COLO668 (cell line): ENCODE data around the gene ABCB1.
"Not testable (repeated sequence)": the region's sequence is repeated elsewhere in the genome, so short reads cannot be mapped to it uniquely, and the experiment has no call there.

Source experiments
- DNase-seq: peaks from one replicate; lab custom pipeline; 2025; ENCODE audit not compliant: unreplicated experiment; lab: John Stamatoyannopoulos, UW

ABCB1 gene

DNA sequence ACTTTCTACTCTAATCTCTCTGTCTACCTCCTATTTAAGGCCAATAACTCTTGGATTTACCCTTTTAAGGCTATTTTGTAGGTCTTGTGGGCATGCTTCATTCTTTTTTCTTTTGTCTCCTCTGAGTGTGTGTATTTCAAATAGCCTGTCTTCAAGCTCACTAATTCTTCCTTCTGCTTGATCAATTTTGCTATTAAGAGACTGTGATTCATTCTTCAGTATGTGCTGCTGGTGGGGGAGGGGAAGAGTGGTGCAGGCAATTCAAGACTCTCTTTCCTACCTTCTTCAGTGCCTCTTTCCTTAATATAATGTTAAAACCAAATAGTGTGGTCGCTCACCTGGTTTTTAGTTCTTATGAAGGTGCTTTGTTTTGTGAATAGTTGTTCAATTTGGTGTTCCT is 20.0 kb downstream of the ABCB1 start:
- no peak for DNase-seq

DNA sequence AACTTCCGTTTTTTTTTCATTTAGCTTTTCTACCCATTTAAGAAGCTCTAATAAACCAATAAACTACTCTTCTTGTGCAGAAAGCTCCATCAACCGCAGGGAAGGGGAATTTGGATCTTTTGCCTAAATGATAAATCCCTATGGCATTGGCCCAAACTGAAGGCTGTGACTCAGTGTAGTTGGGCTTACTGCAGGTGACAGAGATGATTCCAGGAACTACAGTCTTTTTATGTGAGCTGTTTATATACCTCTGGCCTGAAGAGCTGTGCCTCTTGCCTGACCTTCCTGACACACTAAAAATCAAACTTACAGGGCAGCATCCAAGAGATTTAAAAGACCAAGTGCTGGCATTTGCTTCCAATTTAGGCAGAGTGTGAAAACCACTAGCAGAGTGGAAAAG is 25.2 kb downstream of the ABCB1 start:
- DNase-seq: no peak

DNA sequence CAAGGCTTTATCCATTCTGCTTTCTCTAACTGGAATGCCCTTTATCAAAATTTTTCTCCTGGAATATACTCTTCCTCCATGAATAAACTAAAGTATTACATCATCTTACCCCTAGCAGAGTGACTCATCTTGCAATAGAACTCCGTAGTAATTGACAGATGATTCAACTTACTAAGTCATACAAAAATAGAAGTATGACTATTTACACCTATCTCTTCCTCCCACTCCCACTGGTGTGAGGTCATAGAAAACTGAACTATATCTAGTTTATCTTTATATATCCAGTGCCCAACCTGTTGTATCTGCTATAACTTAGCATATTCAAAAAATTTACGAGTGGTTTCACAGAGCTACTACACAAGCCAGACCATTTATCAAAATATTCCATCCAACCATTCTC is 26.1 kb downstream of the ABCB1 start:
- no peak for DNase-seq

DNA sequence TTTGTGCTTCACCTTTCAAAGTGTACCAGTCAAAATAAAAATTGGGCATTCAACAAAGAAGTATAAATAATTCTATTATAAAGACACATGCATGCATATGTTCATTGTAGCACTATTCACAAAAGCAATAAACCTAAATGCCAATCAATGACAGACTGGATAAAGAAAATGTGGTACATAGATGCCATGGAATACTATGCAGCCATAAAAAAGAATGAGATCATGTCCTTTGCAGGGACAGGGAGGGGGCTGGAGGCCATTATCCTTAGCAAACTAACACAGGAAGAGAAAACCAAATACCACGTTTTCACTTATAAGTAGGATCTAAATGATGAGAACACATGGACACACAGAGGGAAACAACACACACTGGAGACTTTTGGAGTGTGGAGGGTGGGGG is 28.2 kb downstream of the ABCB1 start:
- DNase-seq: not testable (repeated sequence)

GRCh38 chr7:87570178-87570577 is 30.5 kb downstream of the ABCB1 start:
- no peak for DNase-seq

GRCh38 chr7:87567052-87567451 is 33.6 kb downstream of the ABCB1 start:
- no peak for DNase-seq

DNA sequence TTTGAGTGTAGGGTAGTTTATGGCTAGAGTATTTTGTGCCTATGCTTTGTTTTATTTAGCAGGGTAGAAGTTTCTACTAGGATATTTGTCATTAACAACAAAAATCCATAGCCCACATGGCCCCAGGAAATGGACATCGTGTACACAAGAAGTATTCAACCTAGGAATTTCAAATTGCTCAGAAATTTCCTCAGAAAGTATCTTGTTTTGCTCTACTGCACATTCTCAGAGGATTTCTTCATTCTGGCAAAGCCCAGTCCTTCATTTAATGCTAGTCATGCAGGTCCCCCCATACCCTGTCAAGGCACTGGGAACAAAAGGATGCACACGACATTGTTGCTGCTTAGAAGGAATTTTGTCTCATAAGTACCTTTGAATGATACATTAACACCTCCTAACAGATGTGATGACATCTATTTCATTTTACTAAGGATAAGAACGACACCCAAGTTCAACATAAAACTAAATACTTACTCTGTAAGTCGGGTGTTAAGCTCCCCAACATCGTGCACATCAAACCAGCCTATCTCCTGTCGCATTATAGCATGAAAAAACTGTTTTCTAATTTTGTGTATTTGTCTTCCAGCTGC is 34.3 kb downstream of the ABCB1 start:
- no peak for DNase-seq

DNA sequence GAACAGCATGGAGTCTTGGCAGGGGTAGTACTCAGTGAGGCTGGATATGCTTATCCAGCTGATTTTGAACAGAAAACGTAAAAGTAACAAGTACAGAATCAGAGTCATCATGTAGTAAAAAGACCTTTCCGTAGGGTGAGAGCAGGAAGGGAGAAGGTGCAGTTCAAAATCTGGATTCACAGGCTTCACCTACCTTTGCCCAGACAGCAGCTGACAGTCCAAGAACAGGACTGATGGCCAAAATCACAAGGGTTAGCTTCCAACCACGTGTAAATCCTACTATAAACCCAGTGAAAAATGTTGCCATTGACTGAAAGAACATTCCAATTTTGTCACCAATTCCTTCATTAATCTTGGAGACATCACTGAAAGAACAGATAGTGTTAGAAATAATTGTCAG is 34.8 kb downstream of the ABCB1 start:
- DNase-seq: no peak

DNA sequence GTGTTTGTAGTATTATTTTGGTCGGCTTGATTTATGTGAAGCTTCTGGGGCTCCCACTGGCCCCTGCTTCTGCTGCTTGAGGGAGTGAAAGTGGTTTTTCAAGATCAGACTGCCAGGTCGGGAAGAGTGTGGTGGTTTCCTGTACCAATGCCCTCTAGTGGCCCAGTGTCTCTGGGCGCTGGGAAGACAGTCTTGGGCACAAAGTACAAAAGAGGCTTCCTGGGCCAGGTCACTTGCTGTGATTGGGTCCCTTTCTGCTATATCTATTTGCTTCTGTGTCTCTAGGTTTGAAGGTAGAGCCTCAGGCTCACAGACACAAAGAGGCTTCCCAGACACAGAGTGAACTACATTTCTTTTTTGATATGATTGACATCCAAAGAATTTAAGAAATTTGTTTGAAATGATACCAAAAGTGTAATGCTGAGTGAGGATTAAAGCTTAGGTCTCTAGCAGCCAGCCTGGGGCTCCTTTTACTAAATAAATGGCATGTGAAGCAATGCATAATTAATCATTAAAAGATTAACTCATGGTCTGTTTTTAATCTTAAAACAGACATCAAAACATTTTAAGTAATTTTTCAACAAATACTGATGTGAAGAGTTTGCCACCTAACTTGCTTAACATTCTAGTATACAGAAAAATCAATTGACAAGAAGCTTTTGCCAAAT is 36.3 kb downstream of the ABCB1 start:
- peak; percentile 5 for DNase-seq

DNA sequence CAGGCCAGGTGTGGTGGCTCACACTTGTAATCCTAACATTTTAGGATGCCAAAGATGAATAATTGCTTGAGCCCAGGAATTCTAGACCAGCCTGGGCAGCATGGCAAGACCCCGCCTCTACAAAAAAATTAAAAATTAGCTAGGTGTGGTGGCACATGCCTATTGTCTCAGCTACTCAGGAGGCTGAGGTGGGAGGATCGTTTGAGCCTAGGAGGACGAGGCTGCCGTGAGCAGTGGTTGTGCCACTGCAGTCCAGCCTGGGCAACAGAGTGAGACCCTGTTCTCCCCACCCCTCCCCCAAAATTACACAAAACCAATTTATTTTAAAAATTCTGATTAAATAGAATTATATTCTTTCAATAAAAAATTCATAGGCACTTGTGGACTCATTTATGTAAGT is 39.0 kb downstream of the ABCB1 start:
- no peak for DNase-seq

GRCh38 chr7:87561102-87561501 is 39.6 kb downstream of the ABCB1 start:
- no peak for DNase-seq

DNA sequence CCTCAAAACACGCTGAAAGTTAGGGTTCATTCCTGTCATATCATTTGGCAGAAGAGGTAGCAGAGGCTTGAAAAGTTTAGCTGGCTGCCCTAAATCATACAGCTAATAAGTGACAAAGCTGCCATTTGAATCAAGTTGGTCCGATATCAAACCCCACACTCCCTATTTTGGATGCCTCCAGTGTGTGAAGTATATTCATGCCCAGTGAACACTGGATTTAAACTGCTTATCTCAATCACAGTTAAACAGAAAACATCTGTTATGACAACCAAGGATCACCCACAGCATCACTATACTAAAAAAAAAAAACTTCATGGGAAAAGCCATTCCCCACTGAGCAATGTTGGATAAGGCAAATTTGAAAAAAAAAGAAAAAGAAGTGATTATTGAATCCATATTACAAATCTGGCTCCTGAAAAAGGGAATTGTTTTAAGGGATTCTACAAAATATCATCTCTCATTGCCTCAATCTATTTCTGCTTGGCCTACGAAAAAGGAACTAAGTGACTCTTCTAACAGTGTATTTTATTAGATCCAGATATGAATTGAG is 48.3 kb downstream of the ABCB1 start:
- DNase-seq: no peak

GRCh38 chr7:87548123-87548919 is 52.4 kb downstream of the ABCB1 start:
- peak; percentile 23 for DNase-seq

- no peak for DNase-seq
These were observed 54.9 kb downstream of the ABCB1 start for GRCh38 chr7:87545760-87546159.

GRCh38 chr7:87543623-87544022 is 57.1 kb downstream of the ABCB1 start:
- DNase-seq: no peak

GRCh38 chr7:87541648-87542047 is 59.0 kb downstream of the ABCB1 start:
- DNase-seq: no peak

DNA sequence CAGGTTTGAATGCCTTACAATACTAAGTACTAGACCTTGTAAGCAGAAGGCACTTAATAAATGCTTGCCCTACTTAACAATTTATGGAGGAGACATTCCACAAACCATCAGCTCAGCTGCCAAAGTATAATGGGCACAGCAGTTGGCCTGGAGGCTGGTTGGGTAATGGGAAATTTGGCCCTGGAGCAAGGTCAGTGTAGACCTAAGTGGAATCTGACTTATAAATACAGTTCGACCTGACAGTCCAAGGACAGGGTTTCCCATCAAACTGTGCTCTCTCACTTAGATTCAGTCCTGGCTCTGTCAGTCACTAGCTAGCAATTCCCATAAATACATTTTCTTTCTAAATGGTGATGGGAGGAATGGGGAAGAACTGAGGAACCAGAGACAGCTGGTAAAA is 62.6 kb downstream of the ABCB1 start:
- DNase-seq: no peak

DNA sequence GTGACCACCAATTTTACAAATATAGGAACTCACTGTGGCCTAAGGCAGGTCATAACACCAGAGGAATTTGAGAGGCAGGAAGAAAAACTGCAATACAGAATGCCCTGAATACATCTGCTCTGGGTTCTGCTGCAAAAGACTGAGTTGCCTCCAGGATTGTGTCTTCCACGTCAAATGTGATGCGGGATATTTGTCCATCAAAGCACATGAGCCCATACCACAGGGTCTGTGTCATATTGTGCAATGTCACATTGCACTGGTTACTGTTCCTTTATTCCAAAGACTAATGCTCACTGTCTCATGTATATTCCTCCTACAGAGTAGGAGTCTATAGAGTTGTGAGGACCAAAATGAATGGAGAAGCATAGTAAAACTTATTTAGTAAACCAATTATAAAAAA is 66.6 kb downstream of the ABCB1 start:
- DNase-seq: no peak

DNA sequence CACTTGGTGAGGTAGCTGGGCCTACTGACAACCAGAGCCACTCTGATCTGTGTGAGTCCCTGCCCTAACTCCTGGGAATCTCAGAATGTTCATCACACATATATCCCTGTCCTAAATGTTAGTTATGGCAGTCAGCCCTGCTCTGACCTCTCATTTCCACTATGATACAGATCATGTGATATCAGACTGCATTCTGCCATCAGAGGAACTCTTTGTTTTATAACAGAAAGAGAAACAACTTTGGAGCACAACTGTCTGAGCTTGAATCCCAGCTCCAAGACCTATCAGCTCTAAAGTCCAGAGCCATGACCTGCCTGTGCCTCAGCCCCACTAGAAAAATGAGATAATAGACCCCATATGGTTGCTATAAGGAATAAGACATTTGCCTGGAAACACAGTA is 70.6 kb downstream of the ABCB1 start:
- no peak for DNase-seq

DNA sequence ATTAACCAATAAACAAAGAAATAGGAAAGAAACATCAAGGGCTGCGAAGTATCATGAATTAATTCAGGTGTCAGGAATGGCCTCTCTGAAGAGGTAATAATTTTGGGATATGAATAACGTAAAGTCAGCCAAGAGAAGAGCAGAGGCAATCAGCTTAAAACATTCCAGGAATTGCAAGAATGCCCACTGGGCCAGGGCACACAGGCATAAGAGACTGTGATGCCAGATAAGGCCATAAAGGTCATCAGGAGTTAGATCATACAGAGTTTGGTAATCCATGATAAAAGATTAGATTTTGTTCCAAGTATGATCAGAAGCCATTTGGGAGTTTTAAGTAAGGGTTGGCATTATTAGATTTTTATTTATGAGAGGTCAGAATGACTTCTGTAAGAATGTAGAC is 72.0 kb downstream of the ABCB1 start:
- DNase-seq: no peak

GRCh38 chr7:87518735-87519134 is 81.9 kb downstream of the ABCB1 start:
- no peak for DNase-seq

DNA sequence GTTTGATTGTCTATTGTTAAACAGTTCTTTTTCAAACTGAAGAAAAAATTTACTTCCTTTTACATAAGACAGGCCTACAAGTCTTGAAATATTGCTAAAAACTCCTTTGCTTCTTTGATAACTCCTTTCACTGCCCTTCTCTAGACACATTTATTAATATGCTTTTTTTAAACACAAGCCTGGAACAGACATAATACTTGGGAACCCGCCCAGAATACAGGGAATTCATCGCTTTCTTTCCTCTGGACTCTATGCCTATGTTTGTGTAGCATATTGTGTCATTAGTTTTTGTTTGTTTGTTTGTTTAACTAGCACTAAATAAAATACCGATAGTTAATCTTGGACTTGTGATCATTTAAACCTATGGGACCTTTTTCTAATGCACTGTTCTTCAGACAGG is 82.8 kb downstream of the ABCB1 start:
- no peak for DNase-seq
